ENCODE results near the gene NFKBIL1.

DNA sequence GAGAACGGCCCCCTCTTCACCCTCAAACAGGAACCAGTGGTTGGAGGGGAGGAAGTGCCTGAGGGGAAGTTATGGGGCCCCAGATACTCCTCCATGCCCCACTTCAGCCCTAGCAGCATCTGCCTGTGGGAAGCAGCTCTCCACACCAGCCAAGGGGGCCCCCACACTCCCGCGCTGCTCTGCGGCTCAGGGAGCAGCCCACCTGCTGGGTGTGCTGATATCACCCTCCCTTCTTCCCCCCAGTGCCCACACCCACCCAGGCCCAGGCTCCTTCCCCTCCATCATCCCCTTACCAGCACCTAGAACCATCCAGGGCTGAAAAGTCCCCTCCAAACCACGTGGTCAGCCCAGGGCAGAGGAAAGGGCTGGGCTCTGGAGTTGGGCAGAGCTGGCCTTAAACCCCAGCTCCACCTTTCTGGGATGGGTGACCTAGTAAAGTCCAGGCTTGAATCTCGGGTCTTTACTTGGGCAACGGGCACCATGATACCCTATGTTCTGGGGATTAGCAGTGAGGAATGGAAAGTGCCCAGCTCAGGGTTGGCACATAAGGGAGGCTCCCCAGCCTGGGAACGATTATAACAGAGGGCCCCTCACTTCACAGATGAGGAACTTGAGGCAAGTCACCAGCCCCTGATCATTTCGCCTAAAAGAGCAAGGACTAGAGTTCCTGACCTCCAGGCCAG, 39.3 kb downstream of the NFKBIL1 start:
- TF ChIP-seq EP300 (IDR thresholded peaks at IDR 0.05; ENCODE audit: borderline replicate concordance in 1 of 2, low read depth in 1 of 2, low read length in 1 of 2): no peak
- no peak for TF ChIP-seq CTCF (IDR thresholded peaks at IDR 0.05)
